ENCODE measurements around the gene CDS1. TPM values are rescaled to one million over a fixed set of nuclear protein-coding genes. Genes with fewer than 3 reads are reported as not detected.

CDS1 gene
- total RNA-seq, 3 donors from 2014 or later (not counting 1 experiment from before 2014, with no cell fraction given): 0.14 TPM; not detected in 2

DNA sequence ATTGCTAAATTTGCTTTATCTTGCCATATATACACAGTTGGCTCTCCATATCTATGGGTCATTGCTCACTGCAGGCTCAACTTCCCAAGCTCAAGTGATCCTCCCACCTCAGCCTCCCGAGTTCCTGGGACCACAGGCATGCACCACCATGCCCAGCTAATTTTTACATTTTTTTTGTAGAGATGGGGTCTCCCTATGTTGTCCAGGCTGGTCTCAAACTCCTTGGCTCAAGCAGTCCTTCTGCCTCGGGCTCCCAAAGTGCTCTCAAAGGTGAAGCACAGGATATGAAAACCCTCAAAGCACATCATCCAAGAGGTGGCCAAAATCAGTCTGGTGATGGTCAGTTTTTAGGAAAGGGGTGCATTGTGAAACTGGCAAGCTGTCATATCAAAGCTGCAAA, 11.8 kb downstream of the CDS1 start:
- WGBS (ENCODE audit: insufficient coverage): 63% methylated on average over 2 of the region's 2 CpGs
- H3K9me3 ChIP-seq (ENCODE audit: control insufficient read depth, insufficient read depth, low read length): no peaks in the 10 kb centered on the region
- Mint-ChIP-seq H3K4me3 (no peak overlapping the region), H3K36me3 (no peaks in the 10 kb centered on the region), H3K9me3 (peaks cover 0 to 3% of the 10 kb centered on the region in 2 donors), H3K27ac (no peak overlapping the region), H3K4me1 (no peaks in the 10 kb centered on the region), H3K27me3 (ENCODE audit: low read depth in 2 of 2) (no peaks in the 10 kb centered on the region)
- H3K4me3 ChIP-seq (ENCODE audit: low read length): no peak overlapping the region
- intact Hi-C loops (cut with micrococcal nuclease): no loop called here
- no peaks in the 10 kb centered on the region for H3K36me3 ChIP-seq (ENCODE audit: control insufficient read depth, insufficient read depth, low read length)
- ATAC-seq (no peak), DNase-seq (no peak)
- TF ChIP-seq, protein P1, sequence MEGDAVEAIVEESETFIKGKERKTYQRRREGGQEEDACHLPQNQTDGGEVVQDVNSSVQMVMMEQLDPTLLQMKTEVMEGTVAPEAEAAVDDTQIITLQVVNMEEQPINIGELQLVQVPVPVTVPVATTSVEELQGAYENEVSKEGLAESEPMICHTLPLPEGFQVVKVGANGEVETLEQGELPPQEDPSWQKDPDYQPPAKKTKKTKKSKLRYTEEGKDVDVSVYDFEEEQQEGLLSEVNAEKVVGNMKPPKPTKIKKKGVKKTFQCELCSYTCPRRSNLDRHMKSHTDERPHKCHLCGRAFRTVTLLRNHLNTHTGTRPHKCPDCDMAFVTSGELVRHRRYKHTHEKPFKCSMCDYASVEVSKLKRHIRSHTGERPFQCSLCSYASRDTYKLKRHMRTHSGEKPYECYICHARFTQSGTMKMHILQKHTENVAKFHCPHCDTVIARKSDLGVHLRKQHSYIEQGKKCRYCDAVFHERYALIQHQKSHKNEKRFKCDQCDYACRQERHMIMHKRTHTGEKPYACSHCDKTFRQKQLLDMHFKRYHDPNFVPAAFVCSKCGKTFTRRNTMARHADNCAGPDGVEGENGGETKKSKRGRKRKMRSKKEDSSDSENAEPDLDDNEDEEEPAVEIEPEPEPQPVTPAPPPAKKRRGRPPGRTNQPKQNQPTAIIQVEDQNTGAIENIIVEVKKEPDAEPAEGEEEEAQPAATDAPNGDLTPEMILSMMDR (IDR thresholded peaks at IDR 0.05): no peak
- H3K27ac ChIP-seq (ENCODE audit: low read length): no peak overlapping the region
- H3K27me3 ChIP-seq (ENCODE audit: control insufficient read depth, insufficient read depth, low read length): no peaks in the 10 kb centered on the region
- no peaks in the 10 kb centered on the region for H3K4me1 ChIP-seq (ENCODE audit: control insufficient read depth, insufficient read depth, low read length)

- Mint-ChIP-seq H3K9me3 (peaks cover 0 to 3% of the 10 kb centered on the region in 2 donors), H3K4me3 (no peak overlapping the region), H3K27me3 (ENCODE audit: low read depth in 2 of 2) (no peaks in the 10 kb centered on the region), H3K27ac (no peak overlapping the region), H3K36me3 (no peaks in the 10 kb centered on the region), H3K4me1 (no peaks in the 10 kb centered on the region)
- H3K36me3 ChIP-seq (ENCODE audit: control insufficient read depth, insufficient read depth, low read length): no peaks in the 10 kb centered on the region
- no peak overlapping the region for H3K4me3 ChIP-seq (ENCODE audit: low read length)
- ATAC-seq (no peak), DNase-seq (no peak)
- no peaks in the 10 kb centered on the region for H3K4me1 ChIP-seq (ENCODE audit: control insufficient read depth, insufficient read depth, low read length)
- TF ChIP-seq, protein P1 (IDR thresholded peaks at IDR 0.05): no peak
- no peaks in the 10 kb centered on the region for H3K9me3 ChIP-seq (ENCODE audit: control insufficient read depth, insufficient read depth, low read length)
- H3K27me3 ChIP-seq (ENCODE audit: control insufficient read depth, insufficient read depth, low read length): no peaks in the 10 kb centered on the region
- intact Hi-C loops (cut with micrococcal nuclease): no loop called here
- no peak overlapping the region for H3K27ac ChIP-seq (ENCODE audit: low read length)
- WGBS (ENCODE audit: insufficient coverage): 85% methylated on average over 4 of the region's 4 CpGs
Observed at GRCh38 chr4:84596826-84597225, 13.9 kb downstream of the CDS1 start.

- Mint-ChIP-seq H3K27me3 (ENCODE audit: low read depth in 2 of 2) (no peaks in the 10 kb centered on the region), H3K36me3 (no peaks in the 10 kb centered on the region), H3K27ac (no peak overlapping the region), H3K4me1 (no peaks in the 10 kb centered on the region), H3K4me3 (no peak overlapping the region), H3K9me3 (peaks cover 0 to 5% of the 10 kb centered on the region in 2 donors)
- Histone ChIP-seq H3K4me1 (ENCODE audit: control insufficient read depth, insufficient read depth, low read length) (no peaks in the 10 kb centered on the region), H3K27ac (ENCODE audit: low read length) (no peak overlapping the region), H3K36me3 (ENCODE audit: control insufficient read depth, insufficient read depth, low read length) (no peaks in the 10 kb centered on the region), H3K4me3 (ENCODE audit: low read length) (no peak overlapping the region), H3K9me3 (ENCODE audit: control insufficient read depth, insufficient read depth, low read length) (no peaks in the 10 kb centered on the region), H3K27me3 (ENCODE audit: control insufficient read depth, insufficient read depth, low read length) (no peaks in the 10 kb centered on the region)
- ATAC-seq (no peak), DNase-seq (no peak)
- 64% methylated on average over 3 of the region's 4 CpGs for WGBS (ENCODE audit: insufficient coverage)
- TF ChIP-seq, protein P1 (IDR thresholded peaks at IDR 0.05): no peak
- intact Hi-C loops (cut with micrococcal nuclease): no loop called here
Observed at GRCh38 chr4:84597450-84597849, 14.5 kb downstream of the CDS1 start.

DNA sequence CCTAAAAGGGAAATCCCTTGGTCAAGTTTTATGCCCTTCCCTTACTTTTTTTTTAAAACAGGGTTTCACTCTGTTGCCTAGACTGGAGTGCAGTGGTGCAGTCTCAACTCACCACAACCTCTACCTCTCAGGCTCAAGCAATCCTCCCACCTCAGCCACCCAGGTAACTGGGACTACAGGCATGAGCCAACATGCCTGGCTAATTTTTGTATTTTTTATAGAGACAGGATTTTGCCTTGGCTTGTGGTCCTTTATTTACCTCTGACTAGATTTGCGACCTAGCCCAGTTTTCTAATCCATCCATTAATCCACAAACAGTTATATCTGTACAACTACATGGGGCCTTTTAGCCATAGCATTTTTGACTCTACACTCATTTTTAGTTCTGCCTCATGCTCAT, 23.7 kb downstream of the CDS1 start:
- peaks cover 2% of the 10 kb centered on the region in 2 donors for H3K9me3 Mint-ChIP-seq
- WGBS (ENCODE audit: insufficient coverage): 83% methylated on average over 1 of the region's 1 CpG
- Histone ChIP-seq H3K4me1 (ENCODE audit: control insufficient read depth, insufficient read depth, low read length) (no peaks in the 10 kb centered on the region), H3K36me3 (ENCODE audit: control insufficient read depth, insufficient read depth, low read length) (no peaks in the 10 kb centered on the region), H3K27me3 (ENCODE audit: control insufficient read depth, insufficient read depth, low read length) (no peaks in the 10 kb centered on the region), H3K4me3 (ENCODE audit: low read length) (no peak overlapping the region), H3K27ac (ENCODE audit: low read length) (no peak overlapping the region), H3K9me3 (ENCODE audit: control insufficient read depth, insufficient read depth, low read length) (no peaks in the 10 kb centered on the region)
- no peaks in the 10 kb centered on the region for H3K36me3 Mint-ChIP-seq
- DNase-seq (no peak), ATAC-seq (no peak)
- intact Hi-C loops (cut with micrococcal nuclease): no loop called here
- no peak overlapping the region for H3K27ac Mint-ChIP-seq
- no peak overlapping the region for H3K4me3 Mint-ChIP-seq
- TF ChIP-seq, protein P1 (IDR thresholded peaks at IDR 0.05): no peak
- H3K4me1 Mint-ChIP-seq: no peaks in the 10 kb centered on the region
- H3K27me3 Mint-ChIP-seq (ENCODE audit: low read depth in 2 of 2): no peaks in the 10 kb centered on the region
